Thymus (tissue), 11 donors: ENCODE results near the gene ADCK1. TPM values are rescaled to one million over a fixed set of nuclear protein-coding genes. Genes with fewer than 3 reads are reported as not detected.

Experiments
- DNase-seq, 9 donors: peaks; one replicate each; pipeline ENCODE4 v3.0.0-alpha.2; 2013; ENCODE audit warnings: low spot score in 9 of 9, low read depth in 6 of 9, missing footprints in 1 of 9
- H3K27ac ChIP-seq, 2 donors: one replicate each; pipeline ENCODE4 v1.5.1; 2013; ENCODE audit warnings: control low read depth in 1 of 2, low read depth in 1 of 2, low read length in 1 of 2, mild to moderate bottlenecking in 1 of 2, moderate library complexity in 1 of 2
- H3K27me3 ChIP-seq, 2 donors: one replicate each; pipeline ENCODE4 v1.5.1; 2013; ENCODE audit warnings: low read length in 1 of 2; ENCODE audit not compliant: control insufficient read depth in 2 of 2, insufficient read depth in 1 of 2
- H3K36me3 ChIP-seq, 2 donors: one replicate each; pipeline ENCODE4 v1.5.1; 2013; ENCODE audit warnings: low read length in 1 of 2, mild to moderate bottlenecking in 1 of 2, moderate library complexity in 1 of 2; ENCODE audit not compliant: control insufficient read depth in 2 of 2, insufficient read depth in 2 of 2
- H3K4me1 ChIP-seq, 2 donors: one replicate each; pipeline ENCODE4 v1.5.1; 2013; ENCODE audit warnings: low read length in 2 of 2; ENCODE audit not compliant: control insufficient read depth in 2 of 2, insufficient read depth in 2 of 2
- H3K4me3 ChIP-seq, 2 donors: one replicate each; pipeline ENCODE4 v1.5.1; 2013; ENCODE audit warnings: low read length in 2 of 2, control low read depth in 1 of 2, mild to moderate bottlenecking in 1 of 2
- H3K9me3 ChIP-seq, 2 donors: one replicate each; pipeline ENCODE4 v1.5.1; 2013; ENCODE audit warnings: low read length in 1 of 2, mild to moderate bottlenecking in 1 of 2; ENCODE audit not compliant: control insufficient read depth in 2 of 2, insufficient read depth in 1 of 2
- WGBS: extraction: QIAGEN DNeasy Blood & Tissue Kit; methylation state at CpG from one replicate; pipeline ENCODE4 v1.1.7; 2013; 5-methylcytosine and 5-hydroxymethylcytosine counted together
- polyA plus RNA-seq: library from polyadenylated mRNA; stranded (reverse); fragments of 200-250 nt; gene quantifications from one replicate; pipeline ENCODE4 v1.2.3, GENCODE V29; 2013
- total RNA-seq: library from RNA; stranded (reverse); fragments of 120-200 nt; gene quantifications from one replicate; pipeline ENCODE4 v1.2.4, GENCODE V29; 2013
- donor health status: healthy.

ADCK1 gene
- total and polyA plus RNA-seq, 2 donors, result 2.8 to 8.7 TPM

- Histone ChIP-seq H3K4me3 (no peak overlapping the region), H3K27me3 (no peaks in the 10 kb centered on the region), H3K9me3 (no peaks in the 10 kb centered on the region), H3K27ac (no peak overlapping the region), H3K4me1 (no peaks in the 10 kb centered on the region), H3K36me3 (peaks cover 8 to 11% of the 10 kb centered on the region in 2 donors)
- 98% methylated on average over 16 of the region's 16 CpGs for WGBS
- DNase-seq, result no peak
Observed at GRCh38 chr14:77825895-77826519, 26.1 kb downstream of the ADCK1 start.

- Histone ChIP-seq H3K4me1 (no peaks in the 10 kb centered on the region), H3K27me3 (no peaks in the 10 kb centered on the region), H3K9me3 (no peaks in the 10 kb centered on the region), H3K27ac (no peak overlapping the region), H3K36me3 (no peaks in the 10 kb centered on the region), H3K4me3 (no peak overlapping the region)
- WGBS, result 93% methylated on average over 2 of the region's 2 CpGs
- no peak for DNase-seq
Observed at GRCh38 chr14:77830692-77831091, 30.8 kb downstream of the ADCK1 start.

GRCh38 chr14:77832297-77832696, 32.4 kb downstream of the ADCK1 start:
- Histone ChIP-seq H3K27ac (no peak overlapping the region), H3K36me3 (no peaks in the 10 kb centered on the region), H3K4me3 (no peak overlapping the region), H3K4me1 (no peaks in the 10 kb centered on the region), H3K27me3 (no peaks in the 10 kb centered on the region), H3K9me3 (no peaks in the 10 kb centered on the region)
- no peak for DNase-seq
- WGBS, result 79% methylated on average over 3 of the region's 3 CpGs

GRCh38 chr14:77837926-77838325, 38.0 kb downstream of the ADCK1 start:
- H3K36me3 ChIP-seq, result no peaks in the 10 kb centered on the region
- 95% methylated on average over 7 of the region's 7 CpGs for WGBS
- peaks cover 0 to 16% of the 10 kb centered on the region in 2 donors for H3K4me1 ChIP-seq
- no peak for DNase-seq
- no peaks in the 10 kb centered on the region for H3K27me3 ChIP-seq
- no peaks in the 10 kb centered on the region for H3K9me3 ChIP-seq
- H3K4me3 ChIP-seq, result no peak overlapping the region
- H3K27ac ChIP-seq, result no peak overlapping the region

- Histone ChIP-seq H3K4me1 (peaks cover 0 to 16% of the 10 kb centered on the region in 2 donors), H3K27ac (peak overlapping the region in 1 of 2 donors; percentile 15), H3K27me3 (no peaks in the 10 kb centered on the region), H3K9me3 (no peaks in the 10 kb centered on the region), H3K36me3 (no peaks in the 10 kb centered on the region), H3K4me3 (no peak overlapping the region)
- WGBS, result 66% methylated on average over 8 of the region's 8 CpGs
- peak in 6 of 9 donors; percentile 10 to 49 (median 21) for DNase-seq
Observed at GRCh38 chr14:77838831-77839511, 39.1 kb downstream of the ADCK1 start.

- H3K27ac ChIP-seq, result no peak overlapping the region
- no peaks in the 10 kb centered on the region for H3K27me3 ChIP-seq
- H3K36me3 ChIP-seq, result peaks cover 0 to 2% of the 10 kb centered on the region in 2 donors
- no peak for DNase-seq
- H3K4me1 ChIP-seq, result peaks cover 0 to 16% of the 10 kb centered on the region in 2 donors
- H3K4me3 ChIP-seq, result no peak overlapping the region
- WGBS, result 97% methylated on average over 3 of the region's 3 CpGs
- H3K9me3 ChIP-seq, result no peaks in the 10 kb centered on the region
Observed at GRCh38 chr14:77843195-77843594, 43.3 kb downstream of the ADCK1 start.

GRCh38 chr14:77843651-77844050, 43.7 kb downstream of the ADCK1 start:
- DNase-seq, result no peak
- H3K27me3 ChIP-seq, result no peaks in the 10 kb centered on the region
- H3K27ac ChIP-seq, result no peak overlapping the region
- H3K4me3 ChIP-seq, result no peak overlapping the region
- no peaks in the 10 kb centered on the region for H3K9me3 ChIP-seq
- peaks cover 0 to 2% of the 10 kb centered on the region in 2 donors for H3K36me3 ChIP-seq
- peaks cover 0 to 14% of the 10 kb centered on the region in 2 donors for H3K4me1 ChIP-seq
- WGBS, result 98% methylated on average over 1 of the region's 1 CpG

GRCh38 chr14:77844802-77845201, 44.9 kb downstream of the ADCK1 start:
- no peaks in the 10 kb centered on the region for H3K9me3 ChIP-seq
- peaks cover 0 to 2% of the 10 kb centered on the region in 2 donors for H3K36me3 ChIP-seq
- no peak overlapping the region for H3K27ac ChIP-seq
- no peaks in the 10 kb centered on the region for H3K27me3 ChIP-seq
- no peak overlapping the region for H3K4me3 ChIP-seq
- DNase-seq, result peak in 1 of 9 donors; percentile 10
- H3K4me1 ChIP-seq, result peaks cover 0 to 4% of the 10 kb centered on the region in 2 donors
- 80% methylated on average over 4 of the region's 4 CpGs for WGBS

GRCh38 chr14:77848031-77848430, 48.1 kb downstream of the ADCK1 start:
- no peak for DNase-seq
- Histone ChIP-seq H3K4me1 (no peaks in the 10 kb centered on the region), H3K27me3 (no peaks in the 10 kb centered on the region), H3K9me3 (no peaks in the 10 kb centered on the region), H3K36me3 (peaks cover 0 to 2% of the 10 kb centered on the region in 2 donors), H3K27ac (no peak overlapping the region), H3K4me3 (no peak overlapping the region)
- 96% methylated on average over 3 of the region's 3 CpGs for WGBS
